GM12873 (cell line): Measurements from ENCODE around the gene COL2A1.

Source experiments
- CTCF ChIP-seq: IDR thresholded peaks from 2 replicates; pipeline ENCODE4 v1.5.1; 2012; ENCODE audit warnings: low read depth, mild to moderate bottlenecking, moderate library complexity, low read length, control low read depth; ENCODE audit not compliant: insufficient read depth; ENCODE audit errors: missing control alignments

Gene COL2A1

GRCh38 chr12:48022676-48023385, 18.6 kb upstream of the COL2A1 start:
- no peak for TF ChIP-seq CTCF

- TF ChIP-seq CTCF: no peak
Measured at GRCh38 chr12:48022180-48022521, 17.9 kb upstream of the COL2A1 start.

- TF ChIP-seq CTCF: no peak
Measured at GRCh38 chr12:48021485-48022179, 17.4 kb upstream of the COL2A1 start.

- no peak for TF ChIP-seq CTCF
Measured at GRCh38 chr12:48019639-48020265, 15.5 kb upstream of the COL2A1 start.

- TF ChIP-seq CTCF: no peak
Measured at GRCh38 chr12:48018618-48018995, 14.3 kb upstream of the COL2A1 start.

GRCh38 chr12:48017921-48018617, 13.8 kb upstream of the COL2A1 start:
- TF ChIP-seq CTCF: no peak

- TF ChIP-seq CTCF: no peak
Measured at GRCh38 chr12:48017496-48017895, 13.2 kb upstream of the COL2A1 start.
